Prostate gland (tissue), 2 donors: ENCODE data around the gene FAM149B1. TPM values are rescaled to one million over a fixed set of nuclear protein-coding genes. Genes with fewer than 3 reads are reported as not detected.

Source experiments
- DNase-seq: peaks from one replicate; pipeline ENCODE4 v3.0.0-alpha.2; 2019; ENCODE audit warnings: low spot score
- H3K27ac ChIP-seq, 2 donors: fragments of 200-600 bp; sonication (generic); 2 replicates each; pipeline ENCODE4 v1.5.1; 2017 to 2019
- H3K27me3 ChIP-seq: fragments of 200-600 bp; sonication (generic); replicated peaks from 2 replicates; pipeline ENCODE4 v1.5.1; 2019; ENCODE audit not compliant: insufficient read depth
- H3K36me3 ChIP-seq, 2 donors: fragments of 200-600 bp; sonication (generic); 1 replicate in 1 of 2; 2 replicates in 1 of 2; pipeline versions ENCODE4 v1.5.1 to v1.8.1; 2017 to 2019
- H3K4me1 ChIP-seq: fragments of 200-600 bp; sonication (generic); replicated peaks from 2 replicates; pipeline ENCODE4 v1.5.1; 2019
- H3K4me3 ChIP-seq, 2 donors: fragments of 200-600 bp; sonication (generic); 2 replicates each; pipeline ENCODE4 v1.5.1; 2017 to 2019
- H3K9me3 ChIP-seq: fragments of 200-600 bp; sonication (generic); 2 replicates; pipeline ENCODE4 v1.5.1; 2017
- CTCF ChIP-seq, 4 experiments: fragments of 200-600 bp in 2 of 4; fragments of 450-650 bp in 2 of 4; sonication (generic) in 2 of 4; IDR thresholded peaks; 1 replicate in 3 of 4; 2 replicates in 1 of 4; pipeline ENCODE4 v1.5.1; 2016 to 2019; ENCODE audit warnings: antibody characterized with exemption in 4 of 4, mild to moderate bottlenecking in 2 of 4, moderate library complexity in 2 of 4
- POLR2A ChIP-seq: fragments of 450-650 bp; IDR thresholded peaks from one replicate; pipeline ENCODE4 v1.6.1; 2016; ENCODE audit warnings: antibody characterized with exemption, mild to moderate bottlenecking
- POLR2AphosphoS5 ChIP-seq: sonication (generic); formaldehyde crosslinking; IDR thresholded peaks from one replicate; pipeline ENCODE4 v1.6.1; 2017; ENCODE audit warnings: antibody characterized with exemption
- WGBS: methylation state at CpG from one replicate; pipeline ENCODE4 v1.1.5; 2018; 5-methylcytosine and 5-hydroxymethylcytosine counted together
- intact Hi-C: fragments of 100-400 bp; cut with DNase I; formaldehyde crosslinking; loops from one replicate; pipeline ENCODE4 v1.14.2; 2022
- total RNA-seq, 2 donors: library from RNA; depleted of rRNA; stranded (reverse); fragments of >200 nt; gene quantifications; one replicate each; pipeline ENCODE4 v1.1.0, GENCODE V29; 2016

The FAM149B1 gene
- total RNA-seq, 2 donors from 2014 or later: 15.8 to 17.7 TPM

- Histone ChIP-seq H3K9me3 (no peaks in the 10 kb centered on the region), H3K4me3 (no peak overlapping the region), H3K36me3 (no peaks in the 10 kb centered on the region), H3K4me1 (peaks cover 3% of the 10 kb centered on the region), H3K27ac (no peak overlapping the region), H3K27me3 (no peaks in the 10 kb centered on the region)
- no peak for DNase-seq
- intact Hi-C loops: no loop called here
- no peak for TF ChIP-seq CTCF (IDR thresholded peaks at IDR 0.05)
- no peak for TF ChIP-seq POLR2AphosphoS5
- no peak for TF ChIP-seq POLR2A
Observed at GRCh38 chr10:73172867-73173266, 4.9 kb downstream of the FAM149B1 start.

DNA sequence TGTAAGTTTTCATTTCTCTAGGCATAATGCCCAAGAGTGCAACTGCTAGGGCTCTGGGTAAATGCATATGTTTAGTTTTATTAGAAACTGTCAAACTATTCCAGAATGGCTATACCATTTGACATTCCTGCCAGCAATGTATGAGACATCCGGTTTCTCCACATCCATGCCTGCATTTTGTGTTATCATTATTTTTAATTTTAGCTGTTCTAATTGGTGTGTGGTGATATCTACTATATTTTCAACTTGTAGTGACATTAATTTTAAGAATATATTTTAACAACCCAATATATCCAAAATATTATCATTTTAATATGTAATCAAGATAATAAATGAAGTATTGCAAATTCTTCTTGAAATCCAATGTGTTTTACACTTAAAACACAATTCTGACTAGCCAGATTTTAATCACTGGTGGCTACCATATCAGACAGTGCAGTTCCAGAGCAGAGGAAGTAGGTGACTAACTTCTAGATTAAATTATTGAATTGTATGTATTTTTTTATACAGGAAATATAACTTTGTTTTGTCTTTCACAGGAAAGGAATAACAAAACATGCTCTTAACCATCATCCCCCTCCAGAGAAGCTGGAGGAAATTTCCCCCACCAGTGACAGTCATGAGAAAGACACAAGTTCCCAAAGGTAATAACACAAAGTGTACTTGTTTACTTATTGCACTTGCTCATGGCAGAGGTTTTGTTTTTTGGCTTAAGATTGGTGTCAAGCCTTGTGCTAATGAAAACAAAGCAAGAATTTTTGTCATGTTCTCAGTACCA, 6.4 kb downstream of the FAM149B1 start:
- TF ChIP-seq POLR2A: no peak
- no peak for TF ChIP-seq POLR2AphosphoS5
- no peak for TF ChIP-seq CTCF (IDR thresholded peaks at IDR 0.05)
- Histone ChIP-seq H3K9me3 (no peaks in the 10 kb centered on the region), H3K4me3 (no peak overlapping the region), H3K4me1 (no peaks in the 10 kb centered on the region), H3K36me3 (no peaks in the 10 kb centered on the region), H3K27ac (no peak overlapping the region), H3K27me3 (no peaks in the 10 kb centered on the region)
- intact Hi-C loops: no loop called here
- 97% methylated on average over 1 of the region's 1 CpG for WGBS
- DNase-seq: no peak

- H3K36me3 ChIP-seq: no peaks in the 10 kb centered on the region
- TF ChIP-seq POLR2AphosphoS5 (no peak), POLR2A (no peak), CTCF (IDR thresholded peaks at IDR 0.05) (no peak)
- no peaks in the 10 kb centered on the region for H3K27me3 ChIP-seq
- H3K4me1 ChIP-seq: no peaks in the 10 kb centered on the region
- H3K9me3 ChIP-seq: no peaks in the 10 kb centered on the region
- 74% methylated on average over 2 of the region's 2 CpGs for WGBS
- H3K4me3 ChIP-seq: no peak overlapping the region
- H3K27ac ChIP-seq: no peak overlapping the region
- intact Hi-C loops: no loop called here
- DNase-seq: no peak
Observed at GRCh38 chr10:73182568-73182967, 14.6 kb downstream of the FAM149B1 start.

- Histone ChIP-seq H3K27ac (no peak overlapping the region), H3K4me3 (no peak overlapping the region), H3K9me3 (no peaks in the 10 kb centered on the region), H3K36me3 (no peaks in the 10 kb centered on the region), H3K4me1 (no peaks in the 10 kb centered on the region), H3K27me3 (no peaks in the 10 kb centered on the region)
- 92% methylated on average over 3 of the region's 3 CpGs for WGBS
- intact Hi-C loops: no loop called here
- no peak for TF ChIP-seq POLR2AphosphoS5
- no peak for TF ChIP-seq CTCF (IDR thresholded peaks at IDR 0.05)
- no peak for TF ChIP-seq POLR2A
- DNase-seq: no peak
Observed at GRCh38 chr10:73183667-73184281, 15.9 kb downstream of the FAM149B1 start.

GRCh38 chr10:73186266-73186665, 18.3 kb downstream of the FAM149B1 start:
- no peak for DNase-seq
- TF ChIP-seq POLR2A: no peak
- TF ChIP-seq CTCF (IDR thresholded peaks at IDR 0.05): no peak
- TF ChIP-seq POLR2AphosphoS5: no peak
- no peaks in the 10 kb centered on the region for H3K4me1 ChIP-seq
- H3K4me3 ChIP-seq: no peak overlapping the region
- no peaks in the 10 kb centered on the region for H3K9me3 ChIP-seq
- H3K27me3 ChIP-seq: no peaks in the 10 kb centered on the region
- WGBS: 83% methylated on average over 1 of the region's 1 CpG
- no peak overlapping the region for H3K27ac ChIP-seq
- no peaks in the 10 kb centered on the region for H3K36me3 ChIP-seq
- intact Hi-C loops: no loop called here
